ENCODE results near the gene C1QTNF6. TPM values are rescaled to one million over a fixed set of nuclear protein-coding genes. Genes with fewer than 3 reads are reported as not detected.

C1QTNF6 gene
- total and polyA plus RNA-seq, 10 of the 15 experiments (the other 5 are each of a cell fraction or from before 2014, with no cell fraction given), result 0.16 to 4.1 (median 1.3) TPM

- TF ChIP-seq CEBPZ (IDR thresholded peaks at IDR 0.05; ENCODE audit: low read depth, low read length) (no peak), BMI1 (IDR thresholded peaks at IDR 0.05; ENCODE audit: borderline replicate concordance) (peak; percentile 58; the same call in 1 of the 2 replicates), SMARCA5 (IDR thresholded peaks at IDR 0.05) (peak; percentile 81), PKNOX1 (IDR thresholded peaks at IDR 0.05) (peak; percentile 91), EED (IDR thresholded peaks at IDR 0.05; ENCODE audit: low read depth) (peak; percentile 62), POLR2AphosphoS5 (IDR thresholded peaks at IDR 0.05; ENCODE audit: low read length) (peak; percentile 76), BRCA1 (IDR thresholded peaks at IDR 0.05; ENCODE audit: low read depth, low read length) (0 out of 2 replicates have a peak, but pooled peaks have one; percentile 26), BACH1 (IDR thresholded peaks at IDR 0.05; ENCODE audit: borderline replicate concordance) (peak; percentile 32), EGR1 (IDR thresholded peaks at IDR 0.05; ENCODE audit: borderline replicate concordance in 1 of 2, low read depth in 2 of 2, low read length in 2 of 2) (0 out of 3 replicates have a peak, but pooled peaks of 1 of the 2 experiments have one; percentile 40), ZNF217 (IDR thresholded peaks at IDR 0.05) (no peak; the same call in 1 of the 2 replicates), SP1 (IDR thresholded peaks at IDR 0.05; ENCODE audit: low read depth, low read length) (peak; percentile 77), BCL3 (IDR thresholded peaks at IDR 0.05; ENCODE audit: borderline replicate concordance, insufficient read depth, low read depth, low read length, poor library complexity, severe bottlenecking) (peak; percentile 75), PBX3 (IDR thresholded peaks at IDR 0.05; ENCODE audit: insufficient replicate concordance, low read depth, low read length) (peak; percentile 76), BCL11A (IDR thresholded peaks at IDR 0.05; ENCODE audit: low read depth, low read length) (peak; percentile 81), RELA (IDR thresholded peaks at IDR 0.05; ENCODE audit: borderline replicate concordance, partially characterized antibody) (no peak), MEF2B (IDR thresholded peaks at IDR 0.05; ENCODE audit: partially characterized antibody, poor library complexity, severe bottlenecking) (peak; percentile 83), ZNF687 (IDR thresholded peaks at IDR 0.05) (peak; percentile 92; the same call in 1 of the 2 replicates)
These were observed 24.2 kb downstream of the C1QTNF6 start (continued) for GRCh38 chr22:37163575-37164504.

Data from GM12878 (cell line).